Measurements from ENCODE around the gene GRK5.
A peak's percentile ranks its signal among the peaks of the same experiment; 100 is the strongest.

DNA sequence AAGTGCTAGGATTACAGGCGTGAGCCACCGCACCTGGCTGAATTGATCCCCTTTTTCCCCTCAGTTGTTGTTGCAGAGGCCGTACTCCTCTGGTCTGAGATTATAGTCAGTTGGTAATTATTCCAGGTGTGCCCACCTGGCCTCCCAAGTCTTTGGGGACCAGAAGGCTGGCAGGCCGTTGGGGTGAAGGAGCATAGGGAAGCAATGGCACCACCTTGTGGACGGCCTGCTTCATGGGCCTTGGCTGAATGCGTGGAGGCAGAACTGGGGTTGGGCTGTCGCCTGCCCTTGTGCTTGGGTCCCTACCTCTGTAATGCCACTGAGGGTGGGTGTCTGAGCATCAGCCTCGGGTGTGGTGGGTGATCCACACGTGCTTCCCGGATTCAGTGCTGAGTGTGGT lies 209.5 kb downstream of the GRK5 start:
- no peak for TF ChIP-seq POLR2A (IDR thresholded peaks at IDR 0.05; ENCODE audit: extremely low read depth, insufficient read length)
- TF ChIP-seq, protein P1, sequence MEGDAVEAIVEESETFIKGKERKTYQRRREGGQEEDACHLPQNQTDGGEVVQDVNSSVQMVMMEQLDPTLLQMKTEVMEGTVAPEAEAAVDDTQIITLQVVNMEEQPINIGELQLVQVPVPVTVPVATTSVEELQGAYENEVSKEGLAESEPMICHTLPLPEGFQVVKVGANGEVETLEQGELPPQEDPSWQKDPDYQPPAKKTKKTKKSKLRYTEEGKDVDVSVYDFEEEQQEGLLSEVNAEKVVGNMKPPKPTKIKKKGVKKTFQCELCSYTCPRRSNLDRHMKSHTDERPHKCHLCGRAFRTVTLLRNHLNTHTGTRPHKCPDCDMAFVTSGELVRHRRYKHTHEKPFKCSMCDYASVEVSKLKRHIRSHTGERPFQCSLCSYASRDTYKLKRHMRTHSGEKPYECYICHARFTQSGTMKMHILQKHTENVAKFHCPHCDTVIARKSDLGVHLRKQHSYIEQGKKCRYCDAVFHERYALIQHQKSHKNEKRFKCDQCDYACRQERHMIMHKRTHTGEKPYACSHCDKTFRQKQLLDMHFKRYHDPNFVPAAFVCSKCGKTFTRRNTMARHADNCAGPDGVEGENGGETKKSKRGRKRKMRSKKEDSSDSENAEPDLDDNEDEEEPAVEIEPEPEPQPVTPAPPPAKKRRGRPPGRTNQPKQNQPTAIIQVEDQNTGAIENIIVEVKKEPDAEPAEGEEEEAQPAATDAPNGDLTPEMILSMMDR (IDR thresholded peaks at IDR 0.05; ENCODE audit: low read depth, low read length): peak; percentile 92
